HUES6 (cell line): ENCODE measurements around the gene DAZL.
"Not testable (repeated sequence)": the region's sequence is repeated elsewhere in the genome, so short reads cannot be mapped to it uniquely, and the experiment has no call there.

Experiments
- H3K27ac ChIP-seq: 2 replicates; pipeline ENCODE4 v1.7.0; 2013; ENCODE audit warnings: low read depth, mild to moderate bottlenecking, low read length, inconsistent platforms
- H3K27me3 ChIP-seq: 2 replicates; pipeline ENCODE4 v1.6.1; 2013; ENCODE audit warnings: low read length; ENCODE audit not compliant: control insufficient read depth, insufficient read depth
- H3K36me3 ChIP-seq: 2 replicates; pipeline ENCODE4 v1.6.1; 2013; ENCODE audit warnings: low read length; ENCODE audit not compliant: control insufficient read depth, insufficient read depth
- H3K4me1 ChIP-seq: 2 replicates; pipeline ENCODE4 v1.6.1; 2013; ENCODE audit warnings: low read length; ENCODE audit not compliant: control insufficient read depth, insufficient read depth
- H3K4me3 ChIP-seq: 2 replicates; pipeline ENCODE4 v1.5.1; 2013; ENCODE audit warnings: low read depth, low read length
- H3K9ac ChIP-seq: one replicate; pipeline ENCODE4 v1.6.1; 2013; ENCODE audit warnings: mild to moderate bottlenecking, low read length
- H3K9me3 ChIP-seq: 2 replicates; pipeline ENCODE4 v1.6.1; 2013; ENCODE audit warnings: low read depth, low read length; ENCODE audit not compliant: control insufficient read depth, insufficient read depth

Gene DAZL

GRCh38 chr3:16604887-16605602 is at the start of gene DAZL:
DAZL (minus strand) TSS chr3:16605423; CDS start chr3:16605205, 218 bp downstream.
- no peaks in the 10 kb centered on the region for H3K36me3 ChIP-seq
- H3K4me1 ChIP-seq = peaks cover 12% of the 10 kb centered on the region
- no peaks in the 10 kb centered on the region for H3K27me3 ChIP-seq
- no peak within 1 kb of the TSS for H3K27ac ChIP-seq
- H3K9ac ChIP-seq = no peak within 1 kb of the TSS
- H3K4me3 ChIP-seq = no peak within 1 kb of the TSS
- H3K9me3 ChIP-seq = 0 out of 2 replicates have a peak, but pooled peaks cover 3% of the 10 kb centered on the region

DNA sequence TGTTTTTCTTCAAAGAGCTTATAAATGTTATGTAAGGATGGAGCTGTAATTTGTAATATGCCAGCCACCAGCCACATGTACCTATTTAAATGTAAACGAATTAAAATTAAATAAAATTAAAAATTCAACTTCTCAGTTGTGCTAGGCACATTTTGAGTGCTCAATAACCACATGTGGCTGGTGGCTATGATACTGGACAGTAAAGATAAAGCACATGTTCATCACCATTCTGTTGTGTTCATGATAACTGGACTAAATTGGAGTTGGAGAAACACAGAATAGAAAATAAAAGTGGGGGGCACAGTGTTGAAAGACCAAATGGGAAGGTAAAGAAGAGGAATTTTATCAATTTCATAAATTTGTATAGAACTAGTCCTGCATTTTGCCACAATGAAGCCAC is 49.8 kb upstream of the DAZL start:
- Histone ChIP-seq H3K27me3 (no peaks in the 10 kb centered on the region), H3K9ac (no peak overlapping the region), H3K4me3 (no peak overlapping the region), H3K27ac (no peak overlapping the region), H3K9me3 (peaks cover 8% of the 10 kb centered on the region), H3K36me3 (no peaks in the 10 kb centered on the region), H3K4me1 (peaks cover 28% of the 10 kb centered on the region)

DNA sequence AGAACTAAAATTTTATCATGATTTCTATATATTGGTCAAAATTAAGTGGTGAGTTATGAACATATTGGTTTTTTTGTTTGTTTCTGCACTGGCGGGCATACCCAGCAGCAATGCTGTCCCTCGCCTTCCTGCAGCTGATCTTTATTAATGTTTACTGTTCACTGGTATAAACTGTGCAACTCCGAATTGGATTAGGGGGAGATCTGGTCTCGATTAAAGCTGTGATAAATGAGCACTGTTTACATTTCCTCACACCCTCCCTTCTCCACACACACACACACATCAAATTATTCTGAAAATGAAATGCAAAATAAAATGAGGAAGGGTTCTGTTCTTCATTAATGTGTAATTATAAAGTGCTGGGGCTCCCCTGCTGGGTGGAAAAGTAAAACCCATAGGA is 48.5 kb upstream of the DAZL start:
- H3K27ac ChIP-seq = no peak overlapping the region
- no peak overlapping the region for H3K9ac ChIP-seq
- H3K4me3 ChIP-seq = no peak overlapping the region
- H3K4me1 ChIP-seq = peaks cover 19% of the 10 kb centered on the region
- H3K36me3 ChIP-seq = no peaks in the 10 kb centered on the region
- H3K27me3 ChIP-seq = no peaks in the 10 kb centered on the region
- H3K9me3 ChIP-seq = no peaks in the 10 kb centered on the region; the same call in 1 of the 2 replicates

DNA sequence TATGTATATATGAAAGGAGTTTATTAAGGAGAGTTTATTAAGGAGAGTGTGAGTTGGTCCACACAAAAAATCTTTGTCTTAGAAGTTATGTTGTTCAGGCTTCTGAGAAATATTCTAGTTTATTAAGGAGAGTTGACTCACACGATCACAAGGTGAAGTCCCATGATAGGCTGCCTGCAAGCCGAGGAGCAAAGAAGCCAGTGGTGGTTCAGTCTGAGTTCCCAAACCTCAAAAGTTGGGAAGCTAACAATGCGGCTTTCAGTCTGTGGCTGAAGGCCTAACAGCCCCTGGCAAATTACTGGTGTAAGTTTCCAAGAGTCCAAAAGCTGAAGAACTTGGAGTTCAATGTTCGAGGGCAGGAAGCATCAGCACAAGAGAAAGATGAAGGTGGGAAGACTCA is 42.4 kb upstream of the DAZL start:
- Histone ChIP-seq H3K27me3 (no peaks in the 10 kb centered on the region), H3K36me3 (no peaks in the 10 kb centered on the region), H3K4me1 (no peaks in the 10 kb centered on the region), H3K9me3 (no peaks in the 10 kb centered on the region), H3K27ac (no peak overlapping the region), H3K4me3 (no peak overlapping the region), H3K9ac (no peak overlapping the region)

DNA sequence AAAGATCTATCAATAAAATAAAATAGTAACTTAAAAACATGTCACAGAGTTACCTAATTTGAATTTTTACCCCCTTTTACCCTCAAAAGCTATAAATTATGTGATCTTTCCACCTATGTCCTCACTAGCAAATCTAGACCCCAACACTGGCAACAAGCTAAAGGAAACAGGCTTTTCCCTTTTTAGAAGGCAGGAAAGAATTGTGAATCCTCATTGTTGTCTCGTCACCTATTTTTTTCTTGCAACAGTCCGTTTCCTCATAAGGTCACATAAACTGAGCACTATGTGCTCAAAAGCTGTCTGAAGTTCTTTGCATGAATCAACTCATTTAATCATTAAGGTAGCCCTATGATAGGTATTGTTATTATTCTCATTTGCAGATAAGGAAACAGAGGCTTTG is 34.6 kb upstream of the DAZL start:
- H3K9me3 ChIP-seq = no peaks in the 10 kb centered on the region
- no peak overlapping the region for H3K4me3 ChIP-seq
- H3K9ac ChIP-seq = no peak overlapping the region
- no peak overlapping the region for H3K27ac ChIP-seq
- H3K36me3 ChIP-seq = no peaks in the 10 kb centered on the region
- no peaks in the 10 kb centered on the region for H3K4me1 ChIP-seq
- H3K27me3 ChIP-seq = no peaks in the 10 kb centered on the region

DNA sequence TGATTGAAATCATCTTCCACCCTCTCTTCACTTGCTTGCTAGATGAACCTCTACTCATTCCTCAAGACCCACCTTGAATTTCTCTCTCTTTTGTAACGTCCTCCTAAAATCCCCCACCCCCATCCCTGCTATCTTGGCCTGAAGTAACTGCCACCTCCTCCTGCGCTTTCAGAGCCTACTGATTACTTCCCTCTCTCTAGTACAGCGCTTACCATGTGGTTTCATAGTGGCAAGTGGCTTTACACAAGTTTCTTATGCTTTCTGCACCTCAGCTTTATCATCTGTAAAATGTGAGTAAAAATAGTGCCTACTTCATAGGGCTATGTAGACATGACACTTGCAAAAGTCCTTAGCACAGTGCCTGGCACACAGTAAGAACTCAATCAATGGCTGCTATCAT is 28.7 kb upstream of the DAZL start:
- H3K27ac ChIP-seq = no peak overlapping the region
- no peaks in the 10 kb centered on the region for H3K4me1 ChIP-seq
- H3K27me3 ChIP-seq = no peaks in the 10 kb centered on the region

GRCh38 chr3:16632395-16632794 is 27.2 kb upstream of the DAZL start:
- Histone ChIP-seq H3K4me1 (no peaks in the 10 kb centered on the region), H3K4me3 (no peak overlapping the region), H3K9ac (no peak overlapping the region), H3K9me3 (peaks cover 3% of the 10 kb centered on the region; the same call in 1 of the 2 replicates), H3K36me3 (no peaks in the 10 kb centered on the region), H3K27ac (no peak overlapping the region), H3K27me3 (no peaks in the 10 kb centered on the region)

More for the DNA sequence above, 28.7 kb upstream of the DAZL start:
- H3K9me3 ChIP-seq = peaks cover 3% of the 10 kb centered on the region; the same call in 1 of the 2 replicates
- H3K36me3 ChIP-seq = no peaks in the 10 kb centered on the region
- no peak overlapping the region for H3K4me3 ChIP-seq
- H3K9ac ChIP-seq = no peak overlapping the region

DNA sequence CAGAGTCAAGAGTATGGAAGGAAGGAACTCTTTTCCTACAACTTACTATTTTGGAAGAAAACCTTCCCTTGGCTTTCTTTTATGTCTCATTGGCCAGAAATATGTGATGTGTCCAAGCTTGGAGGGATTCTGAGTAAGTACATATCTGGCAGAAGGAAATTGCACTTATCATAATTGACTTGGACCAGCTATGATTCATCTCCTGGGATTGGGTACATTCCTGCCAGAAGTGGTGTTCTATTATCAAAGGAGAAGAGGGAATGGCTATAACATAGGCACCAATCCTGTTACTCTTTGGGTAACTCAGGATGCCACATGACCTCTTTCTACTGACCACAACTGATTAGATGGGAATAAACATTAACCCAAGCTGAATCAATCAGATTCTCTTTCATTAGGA is 13.5 kb upstream of the DAZL start:
- no peak overlapping the region for H3K4me3 ChIP-seq
- peaks cover 14% of the 10 kb centered on the region for H3K9me3 ChIP-seq
- H3K36me3 ChIP-seq = no peaks in the 10 kb centered on the region
- no peaks in the 10 kb centered on the region for H3K27me3 ChIP-seq
- H3K9ac ChIP-seq = no peak overlapping the region
- no peak overlapping the region for H3K27ac ChIP-seq
- no peaks in the 10 kb centered on the region for H3K4me1 ChIP-seq

DNA sequence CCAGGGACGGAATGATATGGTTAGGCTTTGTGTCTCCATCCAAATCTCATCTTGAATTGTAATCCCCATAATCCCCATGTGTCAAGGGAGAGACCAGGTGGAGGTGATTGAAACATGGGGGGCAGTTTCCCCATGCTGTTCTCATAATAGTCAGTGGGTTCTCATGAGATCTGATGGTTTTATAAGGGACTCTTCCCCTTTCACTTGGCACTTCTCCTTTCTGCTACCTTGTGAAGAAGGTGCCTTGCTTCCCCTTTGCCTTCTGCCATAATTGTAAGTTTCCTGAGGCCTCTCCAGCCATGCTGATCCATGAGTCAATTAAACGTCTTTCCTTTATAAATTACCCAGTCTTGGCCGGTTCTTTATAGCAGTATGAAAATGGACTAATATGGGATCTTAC is 11.9 kb upstream of the DAZL start:
- H3K9ac ChIP-seq = not testable (repeated sequence)

GRCh38 chr3:16616083-16616482 is 10.9 kb upstream of the DAZL start:
- H3K4me3 ChIP-seq = no peak overlapping the region
- no peak overlapping the region for H3K9ac ChIP-seq
- no peaks in the 10 kb centered on the region for H3K4me1 ChIP-seq
- no peaks in the 10 kb centered on the region for H3K27me3 ChIP-seq
- peaks cover 17% of the 10 kb centered on the region for H3K9me3 ChIP-seq
- H3K36me3 ChIP-seq = no peaks in the 10 kb centered on the region
- H3K27ac ChIP-seq = no peak overlapping the region

More for the DNA sequence above, 11.9 kb upstream of the DAZL start:
- not testable (repeated sequence) for H3K27me3 ChIP-seq, H3K36me3 ChIP-seq, H3K27ac ChIP-seq, H3K4me1 ChIP-seq, H3K4me3 ChIP-seq
- peaks cover 14% of the 10 kb centered on the region for H3K9me3 ChIP-seq

GRCh38 chr3:16614033-16615031 is 9.1 kb upstream of the DAZL start:
- H3K36me3 ChIP-seq = no peaks in the 10 kb centered on the region
- no peak overlapping the region for H3K4me3 ChIP-seq
- no peaks in the 10 kb centered on the region for H3K4me1 ChIP-seq
- H3K27ac ChIP-seq = no peak overlapping the region
- H3K9me3 ChIP-seq = peaks cover 17% of the 10 kb centered on the region
- H3K9ac ChIP-seq = no peak overlapping the region
- no peaks in the 10 kb centered on the region for H3K27me3 ChIP-seq
